NOMO-1 treated with dmso at 0.1 percent for 144 hours (cell line): ENCODE data around the gene ACTN2.

Source experiments
- DNase-seq: peaks from one replicate; lab custom pipeline; 2025; ENCODE audit not compliant: unreplicated experiment; lab: John Stamatoyannopoulos, UW

Gene ACTN2

GRCh38 chr1:236812334-236813030, 126.2 kb downstream of the ACTN2 start:
- DNase-seq = no peak
